ENCODE results near the gene MCRS1.

DNA sequence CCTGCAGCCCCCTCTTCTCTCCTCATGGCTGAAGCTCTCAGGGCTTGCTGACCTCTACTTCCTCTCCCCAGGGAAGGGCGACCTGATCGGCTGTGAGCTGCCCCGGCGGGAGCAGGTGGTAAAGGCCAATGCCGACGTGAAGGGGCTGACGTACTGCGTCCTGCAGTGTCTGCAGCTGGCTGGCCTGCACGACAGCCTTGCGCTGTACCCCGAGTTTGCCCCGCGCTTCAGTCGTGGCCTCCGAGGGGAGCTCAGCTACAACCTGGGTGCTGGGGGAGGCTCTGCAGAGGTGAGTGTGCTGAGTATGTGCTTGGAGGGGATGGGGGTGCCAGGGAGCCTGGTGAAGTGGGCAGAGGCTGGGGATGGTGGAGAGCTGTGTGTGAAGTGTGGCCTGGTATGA lies 13.7 kb downstream of the MCRS1 start:
- TF ChIP-seq, protein P1, sequence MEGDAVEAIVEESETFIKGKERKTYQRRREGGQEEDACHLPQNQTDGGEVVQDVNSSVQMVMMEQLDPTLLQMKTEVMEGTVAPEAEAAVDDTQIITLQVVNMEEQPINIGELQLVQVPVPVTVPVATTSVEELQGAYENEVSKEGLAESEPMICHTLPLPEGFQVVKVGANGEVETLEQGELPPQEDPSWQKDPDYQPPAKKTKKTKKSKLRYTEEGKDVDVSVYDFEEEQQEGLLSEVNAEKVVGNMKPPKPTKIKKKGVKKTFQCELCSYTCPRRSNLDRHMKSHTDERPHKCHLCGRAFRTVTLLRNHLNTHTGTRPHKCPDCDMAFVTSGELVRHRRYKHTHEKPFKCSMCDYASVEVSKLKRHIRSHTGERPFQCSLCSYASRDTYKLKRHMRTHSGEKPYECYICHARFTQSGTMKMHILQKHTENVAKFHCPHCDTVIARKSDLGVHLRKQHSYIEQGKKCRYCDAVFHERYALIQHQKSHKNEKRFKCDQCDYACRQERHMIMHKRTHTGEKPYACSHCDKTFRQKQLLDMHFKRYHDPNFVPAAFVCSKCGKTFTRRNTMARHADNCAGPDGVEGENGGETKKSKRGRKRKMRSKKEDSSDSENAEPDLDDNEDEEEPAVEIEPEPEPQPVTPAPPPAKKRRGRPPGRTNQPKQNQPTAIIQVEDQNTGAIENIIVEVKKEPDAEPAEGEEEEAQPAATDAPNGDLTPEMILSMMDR (IDR thresholded peaks at IDR 0.05): no peak
- TF ChIP-seq POLR2A (IDR thresholded peaks at IDR 0.05): no peak

All from thyroid gland (tissue), 4 donors.